IPS-NIHi11 (cell line): Measurements from ENCODE around the gene NTRK3.
A peak's percentile ranks its signal among the peaks of the same experiment; 100 is the strongest.
"Not testable (repeated sequence)": the region's sequence is repeated elsewhere in the genome, so short reads cannot be mapped to it uniquely, and the experiment has no call there.

Experiments
- DNase-seq: peaks from one replicate; pipeline ENCODE4 v3.0.0; 2012; ENCODE audit warnings: mixed read lengths, low spot score

The NTRK3 gene

DNA sequence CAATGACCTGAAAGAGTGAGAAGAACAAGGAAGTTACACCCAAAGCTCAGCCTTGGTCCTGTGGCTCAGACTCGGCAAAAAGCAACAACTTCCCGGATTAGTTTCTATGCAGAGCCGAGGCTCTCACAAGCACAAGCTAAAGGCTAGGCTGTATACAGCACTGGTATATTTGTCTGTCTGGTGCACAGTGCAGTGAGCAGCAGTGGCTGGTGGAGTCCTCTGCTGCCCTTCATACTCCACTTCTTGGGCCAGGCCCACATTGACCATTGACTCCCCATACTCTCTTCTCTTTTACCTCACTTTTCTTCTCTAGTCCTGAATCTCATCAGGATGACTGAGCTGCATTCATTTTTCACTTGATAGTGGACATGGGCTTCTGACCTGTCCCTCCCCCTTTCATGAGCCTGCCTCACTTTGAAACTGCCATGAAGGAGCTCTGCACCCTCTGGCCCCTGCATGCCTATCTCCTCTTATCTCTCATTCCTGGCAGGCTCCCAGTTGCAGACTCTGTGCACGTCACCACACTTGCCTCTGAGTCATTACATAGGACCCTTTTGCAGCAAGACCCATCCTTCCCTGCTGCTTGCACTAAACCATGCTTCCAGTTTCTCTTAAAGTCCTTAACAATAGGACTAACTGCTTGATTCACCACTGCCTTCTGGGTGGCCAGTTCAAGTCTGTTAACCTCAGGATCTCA is 379.3 kb downstream of the NTRK3 start:
- no peak for DNase-seq

DNA sequence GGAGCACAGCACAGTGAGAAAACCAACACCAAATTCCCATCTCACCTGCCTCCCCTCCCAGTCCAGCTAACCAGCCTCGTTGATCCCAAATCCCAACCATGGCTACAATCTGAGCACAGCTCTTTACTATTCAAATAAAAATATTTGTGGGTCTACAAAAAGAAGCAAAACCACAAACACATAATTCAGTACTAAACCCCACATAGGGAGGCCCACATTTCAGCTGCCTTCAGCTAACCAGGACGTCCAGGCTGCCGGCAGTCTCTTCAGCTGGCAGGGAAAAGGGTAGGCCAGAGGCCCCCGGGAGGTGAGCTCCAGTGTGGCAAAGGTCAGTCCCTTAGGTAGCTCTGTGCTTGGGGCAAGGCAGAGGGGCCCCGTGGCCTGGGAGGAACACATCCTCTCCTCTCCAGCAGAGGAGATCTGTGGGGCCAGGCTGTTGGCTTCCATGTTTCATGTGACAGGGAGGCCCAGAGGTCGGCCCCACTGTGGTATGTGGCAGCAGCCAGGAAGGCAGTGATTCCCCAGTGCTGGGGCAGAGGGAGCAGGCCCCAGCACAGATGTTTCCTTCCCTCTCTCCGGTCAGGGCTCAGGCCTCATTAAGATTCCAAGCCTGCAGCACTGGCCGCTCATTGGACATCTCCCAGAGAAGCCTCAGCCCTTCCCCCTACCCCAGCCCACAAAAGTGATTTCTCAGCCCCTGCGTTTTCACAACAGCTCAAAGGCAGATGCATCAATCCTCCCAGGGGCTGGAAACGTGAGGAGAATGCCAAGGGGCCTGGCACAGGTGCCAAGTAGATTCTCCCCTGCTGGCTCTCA is 381.4 kb downstream of the NTRK3 start:
- DNase-seq, result peak; percentile 22

DNA sequence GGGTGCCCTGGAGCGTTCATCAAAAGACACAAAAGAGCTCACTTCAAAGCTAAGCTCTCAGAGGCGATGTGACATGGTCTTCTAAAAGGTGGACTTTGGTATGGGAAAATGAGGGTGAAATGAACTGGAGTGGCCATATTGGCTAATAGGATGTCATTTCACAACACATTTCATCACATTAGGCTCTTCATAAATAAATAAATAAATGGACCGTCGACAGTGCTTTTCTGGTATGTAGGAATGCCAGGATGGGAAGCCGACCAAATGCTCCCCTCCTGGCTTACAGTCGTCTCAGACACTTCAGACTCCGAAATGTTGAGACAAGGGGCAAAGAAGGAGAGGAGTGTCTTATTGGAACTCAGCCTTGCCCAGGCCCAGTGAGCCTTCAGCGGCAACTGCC is 383.0 kb downstream of the NTRK3 start:
- DNase-seq, result no peak

DNA sequence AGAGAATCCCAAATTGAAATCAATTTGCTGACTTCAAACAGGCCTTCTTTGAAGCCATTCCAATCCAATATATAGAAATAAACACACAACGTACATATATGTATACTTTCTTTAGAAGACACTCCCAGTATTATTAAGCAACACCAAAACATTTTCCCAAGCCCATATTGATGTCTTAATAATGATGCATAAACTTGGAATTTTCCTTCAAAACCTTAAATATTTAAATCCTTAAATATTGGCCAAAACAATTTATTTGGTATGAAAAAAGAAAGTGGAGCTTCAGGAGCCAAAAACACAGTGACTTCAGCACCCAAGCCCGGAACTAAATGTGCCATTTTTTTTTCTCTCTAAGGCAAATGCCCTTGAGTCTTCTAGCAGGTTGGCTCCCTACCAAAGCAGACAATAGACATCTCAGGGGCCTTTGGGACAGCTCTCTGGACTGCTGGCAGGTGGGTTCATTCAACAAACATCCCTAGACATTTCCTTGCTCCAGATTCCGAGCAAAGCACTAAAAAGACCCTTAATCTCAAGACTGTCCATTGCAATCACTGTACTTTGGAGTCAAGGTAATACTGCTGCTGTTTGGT is 384.7 kb downstream of the NTRK3 start:
- no peak for DNase-seq

DNA sequence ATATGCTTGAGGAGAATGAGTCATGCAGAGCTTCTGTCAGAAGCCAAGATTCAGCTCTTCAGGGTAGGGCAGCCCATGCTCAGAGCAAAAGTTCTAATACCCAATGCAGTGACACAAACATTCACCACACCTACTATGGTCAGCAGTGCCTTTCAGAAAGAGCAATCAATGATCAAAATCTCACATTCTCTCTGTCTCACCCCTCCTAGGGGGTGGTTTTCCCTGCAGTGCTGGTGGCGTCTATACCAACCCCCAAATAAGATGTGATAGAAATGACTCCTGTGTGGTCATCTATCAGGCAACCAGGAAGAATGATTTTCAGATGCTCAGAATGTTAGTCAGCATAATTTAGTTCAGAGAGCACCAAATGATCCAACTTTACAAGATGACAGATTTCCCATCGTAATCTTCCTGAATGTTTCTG is 385.3 kb downstream of the NTRK3 start:
- no peak for DNase-seq

DNA sequence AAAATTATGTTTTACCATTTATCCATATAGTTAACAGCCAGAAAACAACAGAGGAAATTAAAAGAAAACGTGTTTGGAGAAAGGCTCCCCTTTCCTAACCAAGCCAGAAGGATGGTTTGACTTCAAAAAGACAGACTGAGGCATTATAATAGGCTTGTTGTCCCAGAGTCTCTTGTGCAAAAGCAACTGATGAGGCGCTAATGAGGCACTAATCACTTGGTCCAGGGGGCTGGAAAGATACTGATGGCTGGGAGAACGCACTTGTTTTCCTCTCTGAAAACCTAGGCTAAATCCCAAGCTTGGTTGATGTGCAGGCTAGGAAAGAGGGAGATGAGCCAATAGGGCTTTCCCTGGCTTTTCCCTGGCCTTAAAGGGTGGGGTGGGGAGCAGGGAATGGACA is 389.6 kb downstream of the NTRK3 start:
- DNase-seq, result no peak

DNA sequence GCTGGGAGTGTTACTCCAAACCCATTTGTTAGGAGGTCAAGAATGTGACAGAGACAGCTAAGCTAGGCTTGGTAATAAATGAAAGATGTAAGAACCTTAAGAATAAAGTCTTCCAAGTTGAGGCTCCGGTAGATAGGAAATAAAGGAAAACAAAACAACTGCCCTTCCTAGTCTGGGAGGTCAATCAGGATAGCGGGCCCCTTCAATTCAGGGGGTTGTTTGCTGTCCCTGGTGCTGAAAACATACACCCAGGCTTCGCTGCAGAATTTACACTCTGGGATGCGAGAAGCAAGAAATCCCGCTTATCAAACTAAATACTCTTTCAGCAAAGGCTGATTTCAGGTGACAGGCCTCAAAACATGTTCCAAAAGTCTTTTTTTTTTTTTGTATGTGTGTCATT is 393.4 kb downstream of the NTRK3 start:
- peak; percentile 69 for DNase-seq

DNA sequence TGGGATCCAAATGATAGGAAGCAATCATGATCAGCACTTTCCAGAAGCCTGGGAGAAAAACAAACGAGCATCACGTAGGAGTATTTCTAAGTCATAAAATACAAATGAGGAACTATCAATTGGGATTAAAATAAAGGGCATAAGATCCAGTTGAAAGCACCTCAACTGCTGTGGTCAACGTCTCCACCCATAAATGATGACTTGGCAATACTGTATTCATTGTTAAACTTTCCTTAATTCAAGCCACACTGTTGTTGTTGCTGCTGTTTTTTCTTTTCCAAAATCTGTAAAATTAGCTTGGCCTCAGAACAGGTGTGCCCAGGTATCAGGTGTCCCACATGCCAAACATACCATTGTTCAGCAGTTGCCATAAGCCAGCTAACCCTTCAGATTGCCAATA is 395.8 kb downstream of the NTRK3 start:
- no peak for DNase-seq

DNA sequence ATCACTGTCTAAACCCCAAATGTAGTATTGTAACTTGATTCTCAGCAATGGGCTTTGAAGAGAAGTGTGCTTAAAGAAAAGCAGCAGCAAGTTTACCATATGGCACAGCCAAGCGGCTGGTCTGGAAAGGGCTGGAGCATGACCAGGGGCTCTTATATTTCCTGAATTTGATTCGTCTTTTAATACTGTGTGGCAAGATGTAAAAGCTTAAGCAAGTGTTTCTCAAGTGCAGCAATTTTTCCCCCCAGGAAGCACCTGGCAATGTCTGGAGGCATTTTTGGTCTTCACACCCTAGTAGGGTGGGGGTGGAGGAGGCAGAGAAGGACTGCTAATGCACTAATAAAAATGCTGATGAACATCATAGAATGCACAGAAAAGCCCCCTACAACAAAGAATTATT is 397.9 kb downstream of the NTRK3 start:
- no peak for DNase-seq

DNA sequence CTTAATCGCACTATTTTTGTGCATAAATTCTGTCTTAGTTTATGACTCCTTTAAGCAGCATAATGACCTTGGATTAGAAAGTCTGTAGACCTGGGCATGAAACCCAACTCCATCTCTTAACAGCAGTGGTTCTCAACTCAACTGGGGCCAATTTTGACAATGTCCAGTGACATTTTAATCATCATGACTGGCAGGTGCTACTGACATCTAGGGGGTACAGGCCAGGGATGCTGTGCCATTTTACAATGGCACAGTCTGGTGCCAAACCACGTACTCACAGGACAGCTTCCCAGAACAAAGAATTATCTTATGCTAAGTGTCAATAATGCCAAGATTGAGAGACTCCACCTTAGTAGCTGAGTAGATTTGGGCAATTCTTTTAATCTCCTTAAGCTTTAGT is 405.0 kb downstream of the NTRK3 start:
- no peak for DNase-seq

DNA sequence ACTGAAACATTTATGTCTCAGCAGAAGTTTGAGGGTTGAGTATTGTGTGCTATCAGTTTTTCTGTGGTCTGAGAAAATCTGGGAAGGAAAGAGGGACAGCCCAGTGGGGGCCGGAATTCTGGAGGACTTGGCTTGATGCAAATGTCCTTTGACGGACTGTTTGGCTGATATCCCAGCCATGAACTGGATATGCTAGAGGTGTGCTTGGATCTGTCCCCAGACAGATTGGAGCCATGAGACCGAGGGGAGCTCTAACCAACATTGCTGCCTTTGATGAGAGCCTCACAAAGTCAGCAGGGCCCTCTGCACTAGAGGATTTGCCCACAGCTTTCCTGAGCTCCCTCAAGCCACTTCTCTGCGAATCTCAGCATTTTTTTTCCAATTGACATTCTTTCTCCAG is 405.6 kb downstream of the NTRK3 start:
- no peak for DNase-seq

DNA sequence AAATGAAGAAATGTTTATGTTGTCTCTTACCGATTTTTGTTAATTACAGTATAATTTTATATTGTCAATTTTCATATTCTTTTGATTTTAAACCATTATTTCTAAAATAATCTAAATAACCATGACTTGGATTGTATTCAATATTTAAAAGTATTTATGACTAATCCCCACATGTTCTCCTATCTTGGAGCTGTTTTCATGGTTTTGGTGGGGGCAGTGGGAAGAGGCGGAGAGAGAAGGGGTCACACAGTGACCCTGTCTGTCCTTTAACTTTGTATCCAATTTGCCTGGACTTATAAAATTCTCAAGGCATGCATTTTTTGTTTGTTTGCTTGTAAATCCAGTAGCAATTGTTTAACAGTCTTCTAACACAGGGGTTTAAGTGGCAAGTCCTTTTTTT is 407.4 kb downstream of the NTRK3 start:
- DNase-seq, result no peak

DNA sequence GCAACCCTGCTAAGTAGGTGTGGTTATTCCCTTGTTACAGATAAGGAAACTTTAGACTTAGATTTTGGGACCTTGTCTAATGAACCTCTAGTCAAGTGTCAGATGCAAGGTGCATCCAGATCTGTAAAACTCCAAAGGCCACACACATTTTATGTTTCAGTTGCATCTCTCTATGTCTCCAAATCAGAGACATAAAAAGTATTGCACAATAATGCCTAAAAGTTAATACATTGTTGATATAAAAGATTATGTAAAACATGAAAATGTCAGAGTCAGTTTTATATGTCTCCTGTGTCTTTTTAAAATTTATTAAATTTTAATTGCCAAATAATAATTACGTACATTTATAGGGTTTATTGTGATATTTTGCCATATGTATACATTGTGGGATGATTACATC is 408.5 kb downstream of the NTRK3 start:
- no peak for DNase-seq

DNA sequence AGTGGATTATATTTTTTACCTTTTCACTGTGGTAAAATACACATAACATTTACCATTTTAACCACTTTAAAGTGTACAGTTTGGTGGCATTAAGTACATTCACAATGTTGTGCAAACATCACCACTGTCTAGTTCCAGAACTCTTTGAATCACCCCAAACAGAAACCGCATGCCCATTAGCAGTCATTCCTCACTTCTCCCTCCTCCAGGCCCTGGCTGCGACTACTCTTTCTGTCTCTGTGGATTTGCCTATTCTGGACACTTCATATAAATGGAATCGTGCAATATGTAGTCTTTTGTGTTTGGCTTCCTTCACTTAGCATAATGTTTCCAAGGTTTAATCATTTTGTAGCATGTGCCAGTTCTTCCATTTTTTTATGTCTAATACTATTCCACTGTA is 409.8 kb downstream of the NTRK3 start:
- DNase-seq, result no peak

DNA sequence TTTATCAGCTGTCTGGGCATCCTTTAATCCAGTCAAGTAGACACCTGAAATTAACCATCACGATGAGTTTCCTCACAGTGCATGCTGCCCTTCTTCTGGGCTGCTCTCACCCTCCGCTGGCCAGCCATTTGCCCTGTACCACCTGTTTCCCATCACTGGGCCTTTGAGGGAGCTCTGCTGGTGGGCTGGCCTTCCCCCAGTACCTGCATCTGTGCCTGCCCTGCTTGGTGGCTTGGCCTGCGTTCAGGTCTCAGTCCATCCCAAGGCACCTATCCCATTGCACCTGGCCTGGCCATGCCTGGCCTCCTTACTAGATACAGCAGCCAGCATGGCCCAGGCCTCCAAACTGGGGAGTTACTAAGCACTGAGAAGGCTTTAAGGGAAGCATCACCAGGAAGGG is 413.2 kb downstream of the NTRK3 start:
- DNase-seq, result no peak

DNA sequence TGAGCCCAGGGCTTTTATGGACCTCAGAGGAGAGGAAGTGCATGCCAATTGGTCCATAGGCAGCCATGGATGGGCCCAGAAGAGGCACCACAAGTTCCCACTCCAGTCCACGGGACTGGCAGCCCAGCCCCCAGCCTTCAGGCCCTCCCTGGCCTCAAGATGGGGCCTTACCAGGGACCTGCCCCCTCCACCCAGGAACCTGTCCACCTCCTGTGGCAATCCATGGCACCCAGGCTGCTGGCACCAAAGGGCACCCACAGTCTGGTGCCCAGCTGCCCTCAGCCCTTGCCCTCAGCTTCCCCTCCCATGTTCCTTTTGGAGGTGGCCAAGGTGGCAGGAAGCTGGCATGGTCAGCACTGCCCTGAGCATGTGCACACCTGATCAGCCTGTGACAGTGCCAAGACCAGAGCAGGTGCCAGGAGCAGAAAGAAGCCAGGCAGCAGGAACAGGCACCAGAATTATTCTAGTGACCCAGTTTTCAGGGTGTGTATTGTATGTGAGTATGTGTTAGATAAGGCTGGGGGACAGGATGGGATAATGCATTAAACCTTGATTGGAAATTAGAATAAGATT is 415.0 kb downstream of the NTRK3 start:
- DNase-seq, result no peak

DNA sequence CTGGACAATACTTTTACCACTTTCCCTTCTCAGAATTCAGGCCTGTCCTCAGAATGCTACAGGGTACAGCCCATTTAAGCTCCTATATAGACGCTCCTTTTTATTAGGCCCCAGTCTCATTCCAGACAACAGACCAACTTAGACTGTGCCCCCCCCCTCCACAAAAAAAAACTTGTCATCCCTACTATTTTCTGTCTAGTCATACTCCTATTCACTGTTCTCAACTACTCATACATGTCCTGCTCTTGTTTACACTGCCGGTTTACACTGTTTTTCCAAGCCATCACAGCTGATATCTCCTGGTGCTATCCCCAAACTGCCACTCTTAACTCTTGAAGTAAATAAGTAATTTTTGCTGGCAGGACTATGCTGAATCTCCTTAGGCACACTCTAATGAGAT is 420.7 kb downstream of the NTRK3 start:
- DNase-seq, result not testable (repeated sequence)

DNA sequence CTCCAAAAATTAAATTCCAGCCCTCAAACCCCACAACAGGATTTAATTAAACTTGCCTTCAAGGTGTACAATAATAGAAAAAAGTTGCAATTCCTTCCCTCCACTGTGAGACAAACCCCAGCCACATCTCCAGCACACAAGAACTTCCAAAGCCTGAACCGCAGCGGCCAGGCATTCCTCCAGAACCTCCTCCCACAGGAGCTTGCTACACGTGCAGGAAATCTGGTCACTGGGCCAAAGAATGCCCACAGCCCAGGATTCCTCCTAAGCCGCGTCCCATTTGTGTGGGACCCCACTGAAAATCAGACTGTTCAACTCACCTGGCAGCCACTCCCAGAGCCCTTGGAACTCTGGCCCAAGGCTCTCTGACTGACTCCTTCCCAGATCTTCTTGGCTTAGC is 423.2 kb downstream of the NTRK3 start:
- not testable (repeated sequence) for DNase-seq

DNA sequence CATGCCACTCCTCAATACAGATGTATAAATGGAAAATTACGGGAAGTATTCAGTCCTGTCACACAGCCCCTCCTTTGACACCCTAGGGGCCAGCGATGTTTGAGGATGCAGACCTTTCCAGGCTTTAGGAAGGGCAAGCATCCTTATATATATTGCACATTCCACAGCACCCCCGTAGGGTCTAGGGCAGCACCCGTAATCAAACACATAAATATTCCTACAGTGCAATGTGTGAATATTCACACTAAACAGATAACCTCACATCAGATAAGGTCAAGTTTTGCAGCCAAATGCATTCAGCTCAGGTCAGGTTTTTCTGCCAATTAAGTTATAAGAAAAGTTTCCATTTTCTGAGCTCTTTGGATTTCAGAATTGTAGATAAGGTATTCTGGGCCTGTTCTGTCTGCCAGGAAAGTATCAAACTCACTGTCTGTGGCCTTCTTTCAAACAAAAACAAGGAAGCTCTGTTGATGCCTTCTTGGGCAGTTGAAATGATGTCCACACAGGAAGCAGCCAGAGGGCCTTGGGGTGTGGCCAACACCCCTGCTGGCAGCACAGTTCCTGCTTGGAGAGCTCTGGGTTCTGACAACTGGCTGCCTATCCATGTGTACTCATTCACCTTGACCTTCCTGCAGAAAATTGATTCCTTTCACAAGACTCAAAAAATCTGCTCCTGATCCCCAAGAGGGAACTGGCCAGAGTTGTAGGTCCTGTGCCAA is 427.0 kb downstream of the NTRK3 start:
- DNase-seq, result no peak

DNA sequence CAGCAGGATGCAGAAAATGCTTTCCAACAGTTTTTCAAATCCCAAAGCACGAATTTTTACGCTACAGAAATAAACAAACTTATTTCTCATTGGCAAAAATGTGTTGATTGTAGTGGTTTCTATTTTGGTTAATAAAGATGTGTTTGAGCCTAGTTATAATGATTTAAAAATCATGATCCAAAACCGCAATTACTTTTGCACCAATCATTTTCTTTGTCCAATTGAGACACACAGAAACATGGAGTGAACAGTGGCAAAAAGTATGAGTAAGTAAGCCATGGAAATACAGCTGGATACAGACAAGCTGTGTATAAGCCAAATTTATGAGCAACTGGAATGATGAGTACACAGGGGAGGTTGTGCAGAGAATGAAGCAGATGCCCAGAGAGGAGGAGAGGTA is 427.9 kb downstream of the NTRK3 start:
- no peak for DNase-seq

DNA sequence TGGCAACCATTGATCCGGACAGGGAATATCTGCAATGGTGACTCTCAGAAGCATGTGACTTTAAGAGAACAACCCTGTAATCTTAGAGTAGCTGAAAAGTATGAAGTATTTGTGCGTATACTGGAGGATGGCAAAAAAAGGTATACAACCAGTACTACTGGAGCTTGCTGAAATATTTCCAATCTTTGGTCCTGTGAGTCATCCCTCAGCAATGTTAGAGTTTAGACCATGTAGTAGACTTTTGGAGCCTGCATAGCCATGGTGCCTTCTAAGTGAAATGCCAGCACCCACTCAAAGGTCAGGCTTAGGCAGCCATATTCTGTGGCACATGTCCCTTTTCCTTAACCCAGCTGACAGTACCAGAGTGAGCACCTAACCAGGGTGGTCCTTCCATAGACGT is 429.4 kb downstream of the NTRK3 start:
- DNase-seq, result no peak

DNA sequence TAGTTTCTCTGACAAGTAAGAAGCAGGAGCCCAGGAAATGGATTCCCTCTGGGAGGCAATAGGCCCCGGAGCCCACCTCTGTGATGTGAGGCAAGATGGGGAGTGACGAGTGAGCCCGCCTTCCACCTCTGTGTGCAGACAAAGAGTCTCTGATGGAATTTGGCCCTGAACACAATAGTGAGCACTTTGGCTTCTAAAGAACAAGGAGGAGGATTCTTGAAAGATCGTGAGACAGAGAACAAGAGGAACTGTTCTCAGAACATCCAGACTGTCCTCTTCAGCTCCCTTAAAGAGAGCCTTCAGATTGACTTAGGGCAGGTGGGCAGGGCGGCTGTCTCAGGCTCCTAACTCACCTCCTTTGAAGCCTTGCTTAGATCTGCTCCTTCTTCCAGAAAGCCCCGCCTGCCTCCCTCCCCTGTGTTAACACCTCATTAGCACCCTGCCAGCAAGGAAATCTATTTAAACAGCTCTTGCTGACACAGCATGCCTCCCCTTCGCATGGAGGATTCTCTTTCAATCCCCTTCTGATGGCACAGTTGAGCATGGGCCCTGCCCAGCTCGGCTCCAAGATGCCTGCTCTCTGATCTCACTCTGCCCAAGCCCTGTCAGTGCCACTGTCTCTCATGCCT is 430.3 kb downstream of the NTRK3 start:
- DNase-seq, result peak; percentile 70
